ENCODE results near the gene CAD.
"Not testable (repeated sequence)": the region's sequence is repeated elsewhere in the genome, so short reads cannot be mapped to it uniquely, and the experiment has no call there.

Gene CAD

DNA sequence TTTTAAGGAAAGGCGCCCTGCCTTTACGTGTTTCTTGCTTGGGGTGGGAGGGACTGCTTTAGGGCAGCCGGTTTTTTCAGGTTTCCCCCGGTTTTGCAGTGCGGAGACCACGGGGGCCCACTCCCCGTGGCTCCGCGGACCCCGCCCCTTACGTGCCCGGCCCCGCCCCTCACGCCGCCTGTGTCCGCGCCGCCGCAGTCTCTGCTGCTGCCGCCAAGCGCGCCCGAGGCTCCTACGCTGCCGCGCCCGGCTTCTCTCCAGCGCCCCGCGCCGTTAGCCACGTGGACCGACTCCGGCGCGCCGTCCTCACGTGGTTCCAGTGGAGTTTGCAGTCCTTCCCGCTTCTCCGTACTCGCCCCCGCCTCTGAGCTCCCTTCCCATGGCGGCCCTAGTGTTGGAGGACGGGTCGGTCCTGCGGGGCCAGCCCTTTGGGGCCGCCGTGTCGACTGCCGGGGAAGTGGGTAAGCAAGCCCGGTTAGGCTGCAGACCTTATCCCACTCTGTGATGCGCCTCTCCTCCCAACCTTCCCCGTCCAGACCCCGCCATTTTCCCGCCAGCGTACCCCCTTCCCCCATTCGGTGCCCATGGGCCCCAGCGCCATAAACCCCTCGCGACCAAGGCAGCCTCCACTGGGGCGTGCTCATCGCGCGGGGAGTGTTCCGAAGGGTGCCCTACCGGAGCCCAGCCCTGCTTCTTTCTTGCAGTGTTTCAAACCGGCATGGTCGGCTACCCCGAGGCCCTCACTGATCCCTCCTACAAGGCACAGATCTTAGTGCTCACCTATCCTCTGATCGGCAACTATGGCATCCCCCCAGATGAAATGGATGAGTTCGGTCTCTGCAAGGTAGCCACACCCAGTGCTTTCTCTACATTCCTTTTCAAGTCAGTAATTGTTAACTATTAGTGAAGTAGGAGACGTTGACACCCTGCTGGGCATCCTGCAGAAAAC, at the start of gene CAD:
Gene CAD (plus strand): TSS at position 197 of the 949 bp plus-strand sequence. CDS start 183 bp downstream, at position 380.
- peak; percentile 78 for DNase-seq

DNA sequence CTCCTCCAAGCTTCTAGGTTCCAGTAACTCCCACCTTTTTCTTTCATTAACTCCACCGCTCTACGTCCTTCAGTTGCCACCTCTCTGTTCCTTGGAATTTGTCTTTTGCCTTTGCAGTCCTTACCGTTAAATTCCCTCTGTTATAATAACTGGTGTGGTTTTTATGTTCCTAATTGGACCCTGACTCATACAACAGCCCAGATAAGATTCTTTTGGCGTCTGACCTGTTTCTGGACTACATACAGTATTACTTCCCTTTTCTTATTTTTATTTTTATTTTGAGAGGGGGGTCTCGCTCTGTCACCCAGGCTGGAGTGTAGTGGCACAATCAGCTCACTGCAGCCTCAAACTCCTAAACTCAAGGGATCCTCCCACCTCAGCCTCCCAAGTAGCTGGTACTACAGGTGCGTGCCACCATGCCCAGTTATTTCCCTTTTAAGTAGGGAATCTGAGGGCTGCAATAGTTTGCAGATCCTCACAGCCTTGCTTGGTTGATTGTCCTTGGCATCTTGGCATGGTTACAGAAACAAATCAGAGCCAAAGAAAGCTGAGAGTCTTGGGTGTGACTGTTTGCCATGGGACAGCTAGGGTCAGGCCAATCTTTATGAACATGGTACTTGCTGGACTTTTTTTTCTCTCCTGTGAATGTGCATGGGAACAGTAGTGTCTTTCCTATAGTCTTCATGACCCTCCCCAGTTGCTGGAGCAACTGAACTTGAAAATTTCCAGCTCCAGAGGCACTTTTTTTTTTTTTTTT, 46.4 kb upstream of the CAD start:
- no peak for DNase-seq

DNA sequence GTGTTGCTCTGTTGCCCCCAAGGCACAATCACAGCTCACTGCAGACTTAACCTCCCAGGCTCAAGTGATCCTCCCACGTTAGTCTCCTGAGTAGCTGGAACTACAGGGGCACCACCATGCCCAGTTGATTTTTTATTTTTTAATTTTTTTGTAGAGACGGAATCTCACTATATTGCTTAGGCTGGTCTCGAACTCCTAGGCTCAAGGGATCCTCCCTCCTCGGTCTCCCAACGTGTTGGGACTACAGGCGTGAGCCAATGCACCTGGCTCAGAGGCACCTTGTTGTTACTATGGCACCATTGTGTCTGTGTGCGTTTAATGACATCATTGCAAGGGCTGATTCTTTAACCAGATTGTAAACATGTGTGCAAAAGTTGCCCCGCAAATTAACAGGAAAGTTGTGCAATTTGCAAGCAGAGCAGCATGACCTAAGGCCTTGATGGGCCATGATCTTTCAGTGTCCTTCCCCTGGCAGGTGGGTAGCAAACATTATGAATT, 45.8 kb upstream of the CAD start:
- no peak for DNase-seq

DNA sequence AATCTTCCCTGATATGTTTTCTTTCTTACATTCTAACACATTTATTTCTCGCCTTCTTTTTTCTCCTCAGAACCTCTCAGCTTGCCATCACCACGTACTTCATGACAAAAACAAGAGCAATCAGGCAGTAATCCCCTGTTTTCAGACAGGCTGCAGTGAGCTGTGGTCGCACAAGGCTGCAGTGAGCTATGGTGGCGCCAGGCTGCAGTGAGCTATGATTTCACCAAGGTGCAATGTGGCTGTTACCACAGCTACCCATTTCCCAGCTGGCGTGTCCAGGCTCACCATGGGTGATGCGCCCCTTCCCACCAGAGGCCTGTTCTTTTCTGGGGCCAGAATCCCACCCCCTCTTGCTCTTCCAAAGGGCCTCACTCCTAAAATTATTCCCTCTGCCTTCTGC, 42.5 kb upstream of the CAD start:
- no peak for DNase-seq

DNA sequence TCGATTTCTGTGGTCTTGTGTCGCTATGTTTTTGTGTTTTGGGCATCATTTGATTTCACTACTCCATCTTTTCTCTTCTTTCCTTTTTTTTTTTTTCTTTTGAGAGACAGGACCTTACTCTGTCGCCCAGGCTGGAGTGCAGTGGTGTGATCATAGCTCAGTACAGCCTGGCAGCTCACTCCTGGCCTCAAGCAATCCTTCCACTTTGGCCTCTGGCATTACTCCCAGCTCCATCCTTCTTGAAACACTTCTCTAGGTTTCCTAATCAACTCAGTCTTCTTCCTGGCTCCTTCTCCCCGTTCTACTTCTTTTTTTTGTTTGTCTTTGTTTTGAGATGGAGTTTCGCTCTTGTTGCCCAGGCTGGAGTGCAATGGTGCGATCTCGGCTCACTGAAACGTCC, 41.8 kb upstream of the CAD start:
- DNase-seq, result no peak

DNA sequence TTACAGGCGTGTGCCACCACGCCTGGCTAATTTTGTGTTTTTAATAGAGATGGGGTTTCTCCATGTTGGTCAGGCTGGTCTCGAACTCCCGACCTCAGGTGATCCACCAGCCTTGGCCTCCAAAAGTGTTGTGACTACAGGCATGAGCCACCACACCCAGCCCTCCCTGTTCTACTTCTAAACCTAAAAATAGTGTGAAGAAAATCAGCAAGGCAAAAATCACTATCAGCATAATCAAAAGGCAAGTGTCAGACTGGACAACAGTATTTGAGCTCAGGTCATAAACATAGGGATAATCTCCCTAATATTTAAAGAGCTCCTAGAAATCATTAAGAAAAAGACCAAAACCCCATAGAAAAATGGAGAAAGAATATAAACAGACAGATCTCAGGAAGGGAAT, 41.4 kb upstream of the CAD start:
- not testable (repeated sequence) for DNase-seq

DNA sequence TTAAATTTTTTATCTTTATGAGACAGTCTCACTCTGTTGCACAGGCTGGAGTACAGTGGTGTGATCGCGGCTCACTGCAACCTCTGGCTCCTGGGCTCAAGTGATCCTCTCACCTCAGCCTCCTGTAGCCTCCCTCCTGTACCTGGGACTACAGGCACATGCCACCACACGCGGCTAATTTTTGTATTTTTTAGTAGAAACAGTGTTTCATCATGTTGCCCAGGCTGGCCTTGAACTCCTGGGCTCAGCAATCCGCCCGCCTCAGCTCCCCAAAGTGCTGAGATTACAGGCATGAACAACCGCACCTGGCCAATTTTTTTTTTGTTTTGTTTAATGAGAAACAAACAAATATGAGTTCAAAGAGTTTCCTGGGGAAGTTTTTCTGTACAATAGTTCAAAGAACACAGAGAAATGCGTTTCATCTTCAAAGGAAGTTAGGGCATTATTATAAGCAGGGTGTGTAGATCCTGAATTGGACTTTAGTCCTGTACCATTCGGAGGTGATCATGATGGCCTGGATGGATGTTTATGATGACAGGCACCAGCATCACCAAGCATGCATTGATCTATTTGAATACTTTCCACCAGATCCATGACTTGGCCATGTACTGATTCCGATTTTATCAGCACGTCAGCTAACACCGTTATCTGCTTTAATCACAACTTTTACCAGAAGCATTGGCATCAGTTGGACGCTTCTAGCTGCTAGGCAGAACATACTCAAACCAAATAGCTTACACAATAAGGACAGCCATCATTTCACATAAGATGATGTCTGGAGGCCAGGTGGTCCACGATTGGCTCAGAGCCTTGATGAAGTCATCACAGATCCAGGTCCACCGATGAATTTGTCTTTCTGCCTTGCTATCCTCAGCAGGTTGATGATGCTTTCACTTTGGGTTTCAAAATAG, 39.5 kb upstream of the CAD start:
- DNase-seq, result no peak

DNA sequence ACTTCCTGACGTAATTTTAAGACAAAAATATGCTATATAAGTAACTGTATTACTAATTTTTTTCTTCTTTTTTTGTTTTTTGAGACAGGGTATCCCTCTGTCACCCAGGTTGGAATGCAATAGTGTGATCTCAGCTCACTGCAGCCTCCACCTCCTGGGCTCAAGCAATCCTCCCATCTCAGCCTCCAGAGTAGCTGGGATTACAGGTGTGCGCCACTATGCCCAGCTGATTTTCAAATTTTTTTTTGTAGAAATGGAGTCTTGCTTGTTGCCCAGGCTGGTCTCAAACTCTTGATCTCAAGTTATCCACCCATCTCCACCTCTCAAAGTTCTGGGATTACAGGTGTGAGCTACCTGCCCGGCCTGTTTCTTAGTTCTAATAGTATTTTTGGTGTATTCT, 38.7 kb upstream of the CAD start:
- no peak for DNase-seq

DNA sequence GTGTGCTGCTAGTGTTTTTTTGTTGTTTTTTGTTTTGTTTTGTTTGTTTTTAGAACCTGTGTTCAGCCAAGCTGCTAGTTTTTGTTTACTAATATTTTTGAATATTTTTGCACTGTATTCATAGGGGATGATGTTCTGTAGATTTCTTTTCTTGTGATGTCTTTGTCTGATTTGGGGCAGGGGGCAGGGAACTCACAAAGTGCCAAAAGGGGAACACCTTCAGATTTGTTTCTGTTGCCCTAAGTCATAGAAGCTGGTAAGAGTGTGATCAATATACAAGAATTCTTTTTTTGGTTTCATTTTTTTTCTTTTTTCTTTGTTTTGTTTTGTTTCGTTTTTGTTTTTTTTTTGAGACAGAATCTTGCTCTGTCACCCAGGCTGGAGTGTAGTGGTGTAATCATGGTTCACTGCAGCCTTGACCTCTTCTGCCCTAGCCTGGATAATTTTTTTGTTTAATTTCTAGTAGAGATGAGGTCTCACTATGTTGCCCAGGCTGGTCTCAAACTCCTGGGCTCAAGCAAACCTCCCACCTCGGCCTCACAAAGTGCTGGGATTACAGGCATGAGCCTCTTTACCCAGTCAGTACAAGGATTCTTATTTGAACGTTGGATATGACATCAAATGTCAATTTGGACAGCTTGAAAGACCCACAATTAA, 37.7 kb upstream of the CAD start:
- no peak for DNase-seq

DNA sequence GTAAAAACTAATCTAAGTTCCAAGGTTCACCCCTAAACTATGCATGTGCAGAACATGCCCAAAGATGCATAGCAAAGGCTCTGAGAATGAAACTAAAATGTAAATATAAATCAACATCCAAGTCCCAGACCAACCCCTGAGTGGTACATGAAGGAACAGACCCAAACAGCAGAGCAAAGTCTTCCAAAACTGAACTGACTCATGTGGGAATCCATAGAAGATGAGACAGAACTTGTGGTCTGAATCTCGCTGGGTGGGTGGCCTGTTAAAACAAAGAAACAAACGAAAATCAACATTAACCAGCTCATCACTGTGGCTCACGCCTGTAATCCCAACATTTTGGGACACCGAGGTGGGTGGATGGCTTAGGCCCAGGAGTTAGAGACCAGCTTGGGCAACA, 34.8 kb upstream of the CAD start:
- peak; percentile 54 for DNase-seq

DNA sequence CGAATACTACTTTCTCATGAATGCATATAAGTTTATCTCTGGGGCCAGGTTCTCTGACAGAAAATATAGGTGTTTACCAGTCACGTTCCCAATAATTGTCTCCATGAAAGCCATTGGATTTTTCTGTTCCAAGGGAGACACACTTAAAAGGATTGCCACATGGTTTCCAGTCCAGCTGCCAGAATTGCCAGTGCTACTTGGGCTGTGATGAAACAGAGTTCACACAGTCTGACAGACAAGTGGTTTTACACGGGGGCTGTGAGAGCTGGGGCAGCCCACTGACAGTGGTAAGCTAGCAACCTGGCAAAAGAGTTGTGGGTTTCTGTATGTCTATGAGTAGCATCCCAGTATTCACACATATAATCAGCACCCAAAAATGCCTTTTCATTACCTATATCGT, 33.1 kb upstream of the CAD start:
- DNase-seq, result no peak

DNA sequence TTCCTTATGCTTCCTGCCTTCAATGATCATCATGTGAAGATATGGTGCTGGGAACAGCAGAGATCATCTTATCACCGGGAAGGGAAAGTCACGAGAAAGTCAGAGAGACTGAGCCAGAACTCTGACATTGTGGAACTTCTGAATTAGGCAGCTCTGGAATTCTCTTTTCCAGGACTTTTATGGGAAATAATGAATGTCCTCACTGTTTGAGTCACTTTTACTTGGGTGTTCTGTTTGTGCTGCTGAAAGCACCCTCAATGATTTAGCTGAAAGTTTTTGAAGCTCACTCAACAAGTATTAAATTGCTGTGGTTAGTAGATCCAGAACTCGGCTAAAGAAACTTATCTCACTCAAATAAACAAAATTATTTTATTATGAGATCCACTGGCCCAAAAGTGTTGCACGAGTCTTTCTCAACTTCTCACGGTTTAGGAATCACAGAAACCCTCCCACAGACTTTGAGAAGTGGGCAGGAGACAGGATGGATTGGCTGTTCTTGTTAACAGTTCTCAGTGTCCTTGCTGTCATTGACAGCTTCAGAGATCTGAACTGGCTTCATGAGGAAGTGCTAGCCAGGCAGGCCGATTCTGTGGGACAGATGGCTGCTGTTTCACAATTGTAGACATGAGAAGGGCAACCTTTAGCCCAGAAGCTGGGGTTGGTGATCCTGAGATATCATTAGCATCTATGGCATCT, 31.7 kb upstream of the CAD start:
- peak; percentile 53 for DNase-seq

DNA sequence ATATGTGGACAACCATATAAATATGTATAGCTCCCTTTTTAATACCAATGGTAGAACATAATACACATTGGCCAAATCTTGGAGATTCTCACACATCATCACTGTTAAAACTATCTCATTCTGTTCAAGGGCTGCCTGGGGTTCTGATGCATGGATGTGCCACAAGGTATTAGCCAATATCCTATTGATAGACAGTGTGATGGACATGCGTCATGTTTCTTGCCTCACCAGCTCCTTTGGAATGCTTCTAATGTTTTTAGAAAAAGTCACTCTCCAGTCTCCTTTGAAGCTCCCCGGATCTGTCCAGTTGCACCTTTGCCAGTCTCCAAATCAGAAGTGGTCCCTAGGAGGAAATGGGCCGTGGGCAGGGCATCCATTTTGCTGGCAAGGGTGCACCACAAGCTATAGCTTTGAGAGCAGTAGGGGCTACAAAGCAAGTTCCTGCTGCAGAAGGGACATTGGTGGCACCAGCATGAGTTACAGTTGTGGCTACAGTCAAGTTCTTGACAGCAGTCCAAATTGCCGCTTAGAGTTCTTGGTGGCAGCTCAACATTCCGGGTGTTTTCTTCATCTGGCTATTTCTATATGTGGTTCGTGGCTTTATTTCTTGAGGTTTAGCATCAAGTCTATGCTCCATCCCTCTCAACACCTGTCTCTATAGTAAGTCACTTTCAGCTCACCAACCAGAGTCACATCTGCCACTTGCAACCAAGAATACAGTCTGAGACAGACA, 30.4 kb upstream of the CAD start:
- DNase-seq, result no peak

DNA sequence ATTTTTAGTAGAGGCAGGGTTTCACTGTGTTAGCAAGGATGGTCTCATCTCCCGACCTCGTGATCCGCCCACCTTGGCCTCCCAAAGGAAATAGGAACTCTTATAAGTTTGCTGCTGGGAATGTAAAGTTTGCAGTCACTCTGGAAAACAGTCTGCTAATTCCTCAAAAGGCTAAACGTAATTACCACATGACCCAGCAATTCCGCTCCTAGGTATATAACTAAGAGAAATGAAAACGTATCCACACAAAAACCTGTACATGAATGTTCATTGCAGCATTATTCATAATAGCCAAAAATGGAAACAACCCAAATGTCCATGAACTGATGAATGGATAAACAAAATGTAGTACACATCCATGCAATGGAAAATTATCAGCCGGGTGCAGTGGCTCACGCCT, 27.2 kb upstream of the CAD start:
- no peak for DNase-seq

DNA sequence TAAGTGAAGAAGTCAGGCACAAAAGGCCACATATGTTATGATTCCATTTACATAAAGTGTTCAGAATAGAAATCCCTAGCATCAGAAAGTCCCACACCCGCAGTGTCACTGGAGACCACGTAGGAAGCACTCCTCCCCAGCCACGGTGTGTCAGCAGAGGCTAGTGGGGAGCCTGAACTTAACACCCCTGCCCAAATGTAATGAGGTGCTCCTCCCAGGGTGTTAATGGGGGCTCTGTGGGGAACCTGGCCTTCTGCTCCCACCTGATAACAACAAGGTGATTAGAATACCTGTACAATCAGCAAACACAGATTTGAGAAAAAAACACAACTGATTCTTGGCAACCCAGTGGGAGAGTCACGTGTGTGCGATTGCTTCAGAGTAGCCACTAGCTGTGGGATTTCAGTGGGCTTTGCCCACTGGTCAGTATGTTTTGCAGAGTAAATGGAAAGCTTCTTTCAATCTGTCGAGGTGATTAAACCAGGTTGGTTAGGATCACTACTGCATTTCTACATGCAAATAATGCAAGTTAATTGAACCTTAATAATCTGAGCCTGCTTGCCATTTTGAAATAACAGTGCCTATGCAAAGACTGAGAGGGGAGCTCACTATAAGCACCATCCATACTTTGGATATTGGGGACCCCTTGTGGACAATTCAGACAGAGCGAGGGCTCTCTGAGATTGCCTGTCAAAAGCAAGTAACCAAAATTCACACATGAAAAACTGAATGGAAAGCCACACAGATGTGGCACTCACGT, 25.9 kb upstream of the CAD start:
- peak; percentile 68 for DNase-seq

DNA sequence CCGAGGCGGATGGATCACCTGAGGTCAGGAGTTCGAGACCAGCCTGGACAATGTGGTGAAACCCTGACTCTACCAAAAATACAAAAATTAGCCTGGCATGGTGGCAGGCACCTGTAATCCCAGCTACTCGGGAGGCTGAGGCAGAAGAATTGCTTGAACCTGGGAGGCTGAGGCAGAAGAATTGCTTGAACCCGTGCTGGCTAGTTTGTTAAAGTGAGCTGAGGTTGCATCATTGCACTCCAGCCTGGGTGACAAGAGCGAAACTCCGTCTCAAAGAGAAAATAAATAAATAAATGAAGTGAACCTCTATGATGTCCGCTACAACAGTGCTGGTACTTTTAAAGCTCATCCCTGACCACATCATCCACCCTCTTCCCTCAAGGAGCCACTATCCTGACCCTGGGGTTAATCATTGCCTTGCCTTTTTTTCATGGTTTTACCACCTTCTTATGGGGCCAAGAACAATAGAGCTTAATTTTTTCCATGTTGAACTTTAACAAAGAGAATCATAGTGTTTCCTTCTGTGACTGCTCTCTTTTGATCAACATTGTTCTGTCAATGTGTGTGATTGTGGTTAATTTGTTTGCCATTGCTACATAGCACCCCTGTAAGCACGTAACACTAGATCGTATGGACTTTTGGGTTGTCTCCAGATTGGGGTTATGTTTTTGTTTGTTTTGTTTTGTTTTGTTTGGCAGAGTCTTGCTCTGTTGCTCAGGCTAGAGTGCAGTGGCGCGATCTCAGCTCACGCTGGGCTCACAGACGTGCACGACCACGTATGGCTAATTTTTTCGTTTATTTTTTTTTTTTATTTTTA, 22.4 kb upstream of the CAD start:
- no peak for DNase-seq

DNA sequence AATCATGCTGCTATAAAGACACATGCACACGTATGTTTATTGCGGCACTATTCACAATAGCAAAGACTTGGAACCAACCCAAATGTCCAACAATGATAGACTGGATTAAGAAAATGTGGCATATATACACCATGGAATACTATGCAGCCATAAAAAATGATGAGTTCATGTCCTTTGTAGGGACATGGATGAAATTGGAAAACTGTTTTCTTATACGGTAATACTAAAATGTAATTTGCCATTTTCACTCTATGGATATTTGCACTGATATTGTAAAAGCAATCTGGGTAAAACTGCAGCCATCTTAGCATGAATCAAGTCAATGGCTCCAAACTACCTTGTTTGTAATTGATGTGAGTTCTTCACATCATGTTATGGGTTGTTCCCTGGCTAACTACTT, 21.4 kb upstream of the CAD start:
- not testable (repeated sequence) for DNase-seq

DNA sequence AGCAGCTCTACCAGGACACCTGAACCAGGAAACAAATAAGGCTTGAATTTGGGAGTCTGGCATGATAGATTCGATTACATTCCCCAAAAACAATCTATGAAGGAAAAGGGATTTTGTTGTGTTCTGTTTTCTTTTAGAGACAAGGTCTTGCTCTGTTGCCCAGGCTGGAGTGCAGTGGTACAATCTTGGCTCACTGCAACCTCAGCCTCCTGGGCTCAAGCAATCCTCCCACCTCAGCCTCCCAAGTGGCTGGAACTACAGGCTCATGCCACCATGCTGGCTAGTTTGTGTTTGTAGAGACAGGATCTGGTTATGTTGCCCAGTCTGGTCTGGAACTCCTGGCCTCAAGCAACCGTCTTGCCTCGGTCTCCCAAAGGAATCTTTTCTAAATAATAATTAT, 19.1 kb upstream of the CAD start:
- DNase-seq, result not testable (repeated sequence)

DNA sequence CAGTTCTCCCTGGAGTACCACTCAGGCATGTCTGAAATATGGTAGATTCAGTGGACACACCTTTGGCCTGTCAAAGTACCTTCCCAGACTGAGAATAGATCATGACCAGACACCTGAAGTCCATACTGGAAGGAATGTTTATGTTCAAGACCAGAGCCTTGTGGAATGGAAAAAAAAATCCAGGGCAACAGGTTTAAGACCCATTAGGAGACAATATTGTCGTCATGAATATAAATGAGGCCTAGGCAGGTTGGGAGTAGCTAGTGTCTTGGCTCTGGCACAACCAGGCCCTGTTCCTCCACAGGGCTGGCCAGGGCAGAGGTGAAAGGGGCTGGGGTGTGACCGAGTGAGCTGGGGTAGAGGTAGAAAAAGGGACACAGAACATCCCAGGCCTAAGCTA, 18.5 kb upstream of the CAD start:
- no peak for DNase-seq

All from EL (cell line).